Measurements from ENCODE around the gene KLHL3.

DNA sequence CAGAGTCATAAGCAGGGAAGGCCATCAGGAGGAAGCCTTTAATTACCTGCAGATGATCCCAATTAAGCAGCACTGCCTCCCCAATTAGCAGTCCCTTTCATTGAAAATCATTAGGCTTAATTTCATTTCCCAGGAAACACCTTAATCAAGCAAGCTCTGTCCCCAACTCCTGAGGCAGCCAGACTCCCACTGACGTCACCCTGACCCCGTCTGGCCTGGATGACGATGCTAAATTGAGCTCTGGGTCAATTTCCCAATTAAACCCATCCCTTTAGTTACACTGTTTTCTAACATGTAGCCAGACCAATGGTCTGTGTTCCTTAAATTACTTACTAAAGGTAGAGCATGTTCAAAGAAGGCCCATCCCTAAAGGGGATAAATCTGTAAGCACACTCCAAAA is 152.8 kb downstream of the KLHL3 start:
- TF ChIP-seq CTCF (IDR thresholded peaks at IDR 0.05) (no peak), POLR2A (IDR thresholded peaks at IDR 0.05) (no peak)
